Upper lobe of left lung (tissue), 4 donors: ENCODE measurements around the gene HELLS.

Experiments
- EP300 ChIP-seq, 4 donors: sonication (generic); formaldehyde crosslinking; IDR thresholded peaks; one replicate each; pipeline ENCODE4 v1.5.1; 2017; ENCODE audit warnings: antibody characterized with exemption in 4 of 4, control low read depth in 2 of 4
- POLR2A ChIP-seq, 4 donors: fragments of 450-650 bp; IDR thresholded peaks; one replicate each; pipeline ENCODE4 v1.5.1; 2016 to 2017; ENCODE audit warnings: antibody characterized with exemption in 4 of 4, mild to moderate bottlenecking in 2 of 4
- POLR2AphosphoS5 ChIP-seq, 2 donors: sonication (generic); formaldehyde crosslinking; IDR thresholded peaks; one replicate each; pipeline ENCODE4 v1.5.1; 2017; ENCODE audit warnings: antibody characterized with exemption in 2 of 2
- TF ChIP-seq, protein P1 (sequence below), 6 experiments: fragments of 450-650 bp in 4 of 6; fragments of 200-600 bp in 2 of 6; sonication (generic) in 2 of 6; IDR thresholded peaks; one replicate each; pipeline ENCODE4 v1.5.1; 2016 to 2019; ENCODE audit warnings: antibody characterized with exemption in 6 of 6

- TF ChIP-seq, protein P1, sequence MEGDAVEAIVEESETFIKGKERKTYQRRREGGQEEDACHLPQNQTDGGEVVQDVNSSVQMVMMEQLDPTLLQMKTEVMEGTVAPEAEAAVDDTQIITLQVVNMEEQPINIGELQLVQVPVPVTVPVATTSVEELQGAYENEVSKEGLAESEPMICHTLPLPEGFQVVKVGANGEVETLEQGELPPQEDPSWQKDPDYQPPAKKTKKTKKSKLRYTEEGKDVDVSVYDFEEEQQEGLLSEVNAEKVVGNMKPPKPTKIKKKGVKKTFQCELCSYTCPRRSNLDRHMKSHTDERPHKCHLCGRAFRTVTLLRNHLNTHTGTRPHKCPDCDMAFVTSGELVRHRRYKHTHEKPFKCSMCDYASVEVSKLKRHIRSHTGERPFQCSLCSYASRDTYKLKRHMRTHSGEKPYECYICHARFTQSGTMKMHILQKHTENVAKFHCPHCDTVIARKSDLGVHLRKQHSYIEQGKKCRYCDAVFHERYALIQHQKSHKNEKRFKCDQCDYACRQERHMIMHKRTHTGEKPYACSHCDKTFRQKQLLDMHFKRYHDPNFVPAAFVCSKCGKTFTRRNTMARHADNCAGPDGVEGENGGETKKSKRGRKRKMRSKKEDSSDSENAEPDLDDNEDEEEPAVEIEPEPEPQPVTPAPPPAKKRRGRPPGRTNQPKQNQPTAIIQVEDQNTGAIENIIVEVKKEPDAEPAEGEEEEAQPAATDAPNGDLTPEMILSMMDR (IDR thresholded peaks at IDR 0.05): no peak
- no peak for TF ChIP-seq POLR2A (IDR thresholded peaks at IDR 0.05)
- no peak for TF ChIP-seq EP300 (IDR thresholded peaks at IDR 0.05)
- no peak for TF ChIP-seq POLR2AphosphoS5 (IDR thresholded peaks at IDR 0.05)
These were observed 85.7 kb downstream of the HELLS start for GRCh38 chr10:94631077-94631875.
